HCT116 (cell line): ENCODE measurements around the gene TSPAN11.

Experiments used
- CEBPB ChIP-seq: IDR thresholded peaks from 2 replicates; pipeline ENCODE4 v1.6.1; 2012; ENCODE audit warnings: low read depth
- EGR1 ChIP-seq: IDR thresholded peaks from 2 replicates; pipeline ENCODE4 v1.6.1; 2012; ENCODE audit warnings: low read depth
- ELF1 ChIP-seq: IDR thresholded peaks from 2 replicates; pipeline ENCODE4 v1.6.1; 2012; ENCODE audit warnings: low read depth, borderline replicate concordance
- EZH2 ChIP-seq: fragments of 200-600 bp; sonication (generic); IDR thresholded peaks from 2 replicates; pipeline ENCODE4 v1.6.1; 2017; ENCODE audit warnings: antibody characterized with exemption, mixed run types
- MAX ChIP-seq: IDR thresholded peaks from 2 replicates; pipeline ENCODE4 v1.6.1; 2012
- POLR2A ChIP-seq: IDR thresholded peaks from 2 replicates; pipeline ENCODE4 v1.7.0; 2011; ENCODE audit warnings: borderline replicate concordance; ENCODE audit not compliant: insufficient read depth, insufficient read length; ENCODE audit errors: extremely low read depth
- POLR2AphosphoS5 ChIP-seq: IDR thresholded peaks from 2 replicates; pipeline ENCODE4 v1.6.1; 2011; ENCODE audit warnings: mild to moderate bottlenecking, low read depth, low read length, moderate library complexity
- RAD21 ChIP-seq: IDR thresholded peaks from 2 replicates; pipeline ENCODE4 v1.6.1; 2012; ENCODE audit warnings: low read depth, mild to moderate bottlenecking
- SIN3A ChIP-seq: IDR thresholded peaks from 2 replicates; pipeline ENCODE4 v1.6.1; 2012; ENCODE audit warnings: low read depth
- SRF ChIP-seq: IDR thresholded peaks from 2 replicates; pipeline ENCODE4 v1.6.1; 2012; ENCODE audit warnings: low read depth
- YY1 ChIP-seq: IDR thresholded peaks from 2 replicates; pipeline ENCODE4 v1.6.1; 2011; ENCODE audit warnings: low read length, low read depth, moderate library complexity, mild to moderate bottlenecking; ENCODE audit not compliant: insufficient replicate concordance; ENCODE audit errors: extremely low read depth
- ZNF274 ChIP-seq: fragments of 200-500 bp; sonication (Bioruptor generic); IDR thresholded peaks from 2 replicates; pipeline ENCODE4 v1.6.1; 2014; ENCODE audit warnings: mild to moderate bottlenecking, low read depth, low read length, inconsistent platforms
- TF ChIP-seq, protein P1 (sequence below), 3 experiments: fragments of 200-600 bp in 1 of 3; sonication (generic) in 1 of 3; IDR thresholded peaks in 2 of 3; conservative IDR thresholded peaks in 1 of 3; 2 replicates each; pipeline ENCODE4 v1.5.1; 2012 to 2017; ENCODE audit warnings: low read depth in 2 of 3, low read length in 2 of 3, antibody characterized with exemption in 1 of 3, borderline replicate concordance in 1 of 3, control low read depth in 1 of 3, mild to moderate bottlenecking in 1 of 3, mixed read lengths in 1 of 3, mixed run types in 1 of 3, moderate library complexity in 1 of 3; ENCODE audit not compliant: insufficient read depth in 1 of 3

DNA sequence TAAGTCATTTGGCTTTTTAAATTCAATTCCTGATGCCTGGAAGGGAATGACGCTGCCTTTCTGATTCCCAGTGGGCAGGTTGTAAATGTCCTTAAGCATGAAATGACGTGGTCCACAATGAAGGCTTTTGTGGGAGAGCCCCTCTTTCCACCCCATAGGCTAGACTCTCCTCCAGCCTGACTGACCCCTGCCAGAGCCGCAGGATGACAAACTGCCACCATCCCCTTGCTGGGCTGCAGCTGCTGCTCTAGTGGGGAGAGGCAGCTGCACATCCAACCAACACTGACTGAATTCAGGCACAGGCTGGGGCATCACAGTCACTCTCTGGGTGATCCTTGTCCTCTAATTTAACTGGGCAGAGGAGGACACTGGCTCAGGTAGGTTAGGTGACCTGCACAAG, 6.3 kb downstream of the TSPAN11 start:
- TF ChIP-seq YY1, result no peak
- TF ChIP-seq MAX, result no peak
- TF ChIP-seq SIN3A, result no peak
- no peak for TF ChIP-seq ELF1
- no peak for TF ChIP-seq POLR2A
- TF ChIP-seq, protein P1, sequence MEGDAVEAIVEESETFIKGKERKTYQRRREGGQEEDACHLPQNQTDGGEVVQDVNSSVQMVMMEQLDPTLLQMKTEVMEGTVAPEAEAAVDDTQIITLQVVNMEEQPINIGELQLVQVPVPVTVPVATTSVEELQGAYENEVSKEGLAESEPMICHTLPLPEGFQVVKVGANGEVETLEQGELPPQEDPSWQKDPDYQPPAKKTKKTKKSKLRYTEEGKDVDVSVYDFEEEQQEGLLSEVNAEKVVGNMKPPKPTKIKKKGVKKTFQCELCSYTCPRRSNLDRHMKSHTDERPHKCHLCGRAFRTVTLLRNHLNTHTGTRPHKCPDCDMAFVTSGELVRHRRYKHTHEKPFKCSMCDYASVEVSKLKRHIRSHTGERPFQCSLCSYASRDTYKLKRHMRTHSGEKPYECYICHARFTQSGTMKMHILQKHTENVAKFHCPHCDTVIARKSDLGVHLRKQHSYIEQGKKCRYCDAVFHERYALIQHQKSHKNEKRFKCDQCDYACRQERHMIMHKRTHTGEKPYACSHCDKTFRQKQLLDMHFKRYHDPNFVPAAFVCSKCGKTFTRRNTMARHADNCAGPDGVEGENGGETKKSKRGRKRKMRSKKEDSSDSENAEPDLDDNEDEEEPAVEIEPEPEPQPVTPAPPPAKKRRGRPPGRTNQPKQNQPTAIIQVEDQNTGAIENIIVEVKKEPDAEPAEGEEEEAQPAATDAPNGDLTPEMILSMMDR (IDR thresholded peaks at IDR 0.05 in 2 of 3, conservative IDR thresholded peaks at IDR 0.05 in 1 of 3; ENCODE audit: borderline replicate concordance in 1 of 3, insufficient read depth in 1 of 3, low read depth in 2 of 3, low read length in 2 of 3), result no peak
- no peak for TF ChIP-seq CEBPB
- no peak for TF ChIP-seq SRF
- TF ChIP-seq POLR2AphosphoS5, result no peak
- no peak for TF ChIP-seq EZH2
- no peak for TF ChIP-seq ZNF274
- no peak for TF ChIP-seq RAD21
- no peak for TF ChIP-seq EGR1
